SK-N-SH (cell line): ENCODE results near the gene BRME1.

ENCODE experiments used
- CHD2 ChIP-seq: fragments of 150-350 bp; IDR thresholded peaks from 2 replicates; pipeline ENCODE4 v1.6.1; 2018; ENCODE audit warnings: low read length; ENCODE audit not compliant: partially characterized antibody
- EP300 ChIP-seq, 2 experiments: IDR thresholded peaks; 2 replicates each; pipeline versions ENCODE4 v1.4.0 to v1.6.1; 2012; ENCODE audit warnings: borderline replicate concordance in 1 of 2, low read depth in 1 of 2, low read length in 1 of 2
- EZH2phosphoT487 ChIP-seq: fragments of 200-600 bp; sonication (generic); IDR thresholded peaks from 2 replicates; pipeline ENCODE4 v1.6.1; 2017; ENCODE audit warnings: low read depth, mixed run types, mild to moderate bottlenecking, antibody characterized with exemption, moderate library complexity, borderline replicate concordance
- GABPA ChIP-seq: IDR thresholded peaks from 2 replicates; pipeline ENCODE4 v1.4.0; 2012; ENCODE audit warnings: low read depth, mild to moderate bottlenecking
- RAD21 ChIP-seq: IDR thresholded peaks from 2 replicates; pipeline ENCODE4 v1.6.1; 2012; ENCODE audit warnings: mild to moderate bottlenecking, low read length
- SMC3 ChIP-seq: IDR thresholded peaks from 2 replicates; pipeline ENCODE4 v1.6.1; 2012; ENCODE audit warnings: low read depth, low read length, improper control_type of control experiment
- USF2 ChIP-seq: fragments of 150-350 bp; IDR thresholded peaks from 2 replicates; pipeline ENCODE4 v1.6.1; 2017; ENCODE audit warnings: antibody characterized with exemption, low read length, low read depth, borderline replicate concordance
- YY1 ChIP-seq: IDR thresholded peaks from 2 replicates; pipeline ENCODE4 v1.4.0; 2012; ENCODE audit warnings: low read depth, mild to moderate bottlenecking
- TF ChIP-seq, protein P1 (sequence below): fragments of 200-600 bp; sonication (generic); IDR thresholded peaks from 2 replicates; pipeline ENCODE4 v1.6.1; 2017; ENCODE audit warnings: antibody characterized with exemption, mild to moderate bottlenecking, moderate library complexity

GRCh38 chr19:13839130-13839937 is 66.6 kb downstream of the BRME1 start:
- no peak; the same call in 1 of the 2 replicates for TF ChIP-seq RAD21
- TF ChIP-seq, protein P1, sequence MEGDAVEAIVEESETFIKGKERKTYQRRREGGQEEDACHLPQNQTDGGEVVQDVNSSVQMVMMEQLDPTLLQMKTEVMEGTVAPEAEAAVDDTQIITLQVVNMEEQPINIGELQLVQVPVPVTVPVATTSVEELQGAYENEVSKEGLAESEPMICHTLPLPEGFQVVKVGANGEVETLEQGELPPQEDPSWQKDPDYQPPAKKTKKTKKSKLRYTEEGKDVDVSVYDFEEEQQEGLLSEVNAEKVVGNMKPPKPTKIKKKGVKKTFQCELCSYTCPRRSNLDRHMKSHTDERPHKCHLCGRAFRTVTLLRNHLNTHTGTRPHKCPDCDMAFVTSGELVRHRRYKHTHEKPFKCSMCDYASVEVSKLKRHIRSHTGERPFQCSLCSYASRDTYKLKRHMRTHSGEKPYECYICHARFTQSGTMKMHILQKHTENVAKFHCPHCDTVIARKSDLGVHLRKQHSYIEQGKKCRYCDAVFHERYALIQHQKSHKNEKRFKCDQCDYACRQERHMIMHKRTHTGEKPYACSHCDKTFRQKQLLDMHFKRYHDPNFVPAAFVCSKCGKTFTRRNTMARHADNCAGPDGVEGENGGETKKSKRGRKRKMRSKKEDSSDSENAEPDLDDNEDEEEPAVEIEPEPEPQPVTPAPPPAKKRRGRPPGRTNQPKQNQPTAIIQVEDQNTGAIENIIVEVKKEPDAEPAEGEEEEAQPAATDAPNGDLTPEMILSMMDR = no peak
- TF ChIP-seq SMC3 = no peak
- peak; percentile 80 to 86 for TF ChIP-seq EP300 (IDR thresholded peaks at IDR 0.05; ENCODE audit: borderline replicate concordance in 1 of 2, low read depth in 1 of 2, low read length in 1 of 2)
- TF ChIP-seq CHD2 = peak; percentile 41
- TF ChIP-seq USF2 = no peak
- TF ChIP-seq GABPA = peak; percentile 72
- no peak for TF ChIP-seq EZH2phosphoT487
- peak; percentile 80 for TF ChIP-seq YY1
